Mesothelial cell of epicardium (in vitro differentiated cells): ENCODE results near the gene RAPGEF4. TPM values are rescaled to one million over a fixed set of nuclear protein-coding genes. Genes with fewer than 3 reads are reported as not detected.
A peak's percentile ranks its signal among the peaks of the same experiment; 100 is the strongest.

Experiments used
- DNase-seq, 2 experiments: peaks; one replicate each; pipeline ENCODE4 v3.0.0; 2021; ENCODE audit warnings: low spot score in 2 of 2; ENCODE audit not compliant: unreplicated experiment in 2 of 2
- H3K27ac Mint-ChIP-seq: 2 replicates; pipeline ENCODE4 v1.8.0; 2021; ENCODE audit warnings: mixed read lengths
- H3K27me3 Mint-ChIP-seq: 2 replicates; pipeline ENCODE4 v1.8.0; 2021; ENCODE audit warnings: low read depth, mixed read lengths
- H3K36me3 Mint-ChIP-seq: 2 replicates; pipeline ENCODE4 v1.8.0; 2021; ENCODE audit warnings: mixed read lengths
- H3K4me1 Mint-ChIP-seq: 2 replicates; pipeline ENCODE4 v1.8.0; 2021; ENCODE audit warnings: mixed read lengths
- H3K4me3 Mint-ChIP-seq: 2 replicates; pipeline ENCODE4 v1.8.0; 2021; ENCODE audit warnings: mild to moderate bottlenecking, moderate library complexity, mixed read lengths
- H3K9me3 Mint-ChIP-seq: 2 replicates; pipeline ENCODE4 v1.8.0; 2021; ENCODE audit warnings: mixed read lengths
- total RNA-seq: library from RNA; stranded (reverse); gene quantifications from 3 replicates; pipeline ENCODE4 v1.2.1, GENCODE V29; 2021
- TF ChIP-seq, protein P1 (sequence below): fragments of 200-600 bp; sonication (generic); IDR thresholded peaks from one replicate; pipeline ENCODE4 v1.5.0; 2021; ENCODE audit warnings: antibody characterized with exemption; ENCODE audit not compliant: unreplicated experiment

RAPGEF4 gene
- total RNA-seq, 1 donor from 2014 or later: 24.7 TPM

DNA sequence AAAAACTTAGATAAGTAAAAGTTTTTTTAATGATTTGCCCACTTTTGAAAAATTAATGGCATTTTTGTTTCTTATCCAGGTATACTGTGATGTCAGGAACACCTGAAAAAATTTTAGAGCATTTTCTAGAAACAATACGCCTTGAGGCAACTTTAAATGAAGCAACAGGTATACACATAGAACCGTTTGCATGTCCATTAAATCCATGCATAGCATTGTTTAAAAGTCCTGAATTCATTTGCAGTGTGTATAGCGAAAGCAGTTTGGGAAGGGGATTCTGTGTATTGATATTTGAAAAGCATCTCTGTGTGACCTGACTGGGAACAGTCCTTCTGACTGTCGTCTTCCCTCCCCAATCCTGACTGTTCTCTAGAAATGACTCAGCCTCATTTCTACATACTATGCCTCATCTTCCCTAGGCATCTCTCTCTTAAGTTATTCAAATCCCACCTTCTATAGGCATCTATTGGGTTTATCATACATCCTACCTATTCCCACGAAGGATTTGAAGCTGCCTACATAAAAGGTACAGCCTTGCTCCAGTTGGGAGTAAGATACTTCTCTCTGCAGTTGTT lies 260.8 kb downstream of the RAPGEF4 start:
- peaks cover 4% of the 10 kb centered on the region for H3K9me3 Mint-ChIP-seq
- no peak overlapping the region for H3K4me3 Mint-ChIP-seq
- peak overlapping the region; percentile 56 for H3K27ac Mint-ChIP-seq
- DNase-seq: no peak
- H3K27me3 Mint-ChIP-seq: no peaks in the 10 kb centered on the region
- peaks cover 45% of the 10 kb centered on the region for H3K4me1 Mint-ChIP-seq
- peaks cover 13% of the 10 kb centered on the region for H3K36me3 Mint-ChIP-seq
- TF ChIP-seq, protein P1, sequence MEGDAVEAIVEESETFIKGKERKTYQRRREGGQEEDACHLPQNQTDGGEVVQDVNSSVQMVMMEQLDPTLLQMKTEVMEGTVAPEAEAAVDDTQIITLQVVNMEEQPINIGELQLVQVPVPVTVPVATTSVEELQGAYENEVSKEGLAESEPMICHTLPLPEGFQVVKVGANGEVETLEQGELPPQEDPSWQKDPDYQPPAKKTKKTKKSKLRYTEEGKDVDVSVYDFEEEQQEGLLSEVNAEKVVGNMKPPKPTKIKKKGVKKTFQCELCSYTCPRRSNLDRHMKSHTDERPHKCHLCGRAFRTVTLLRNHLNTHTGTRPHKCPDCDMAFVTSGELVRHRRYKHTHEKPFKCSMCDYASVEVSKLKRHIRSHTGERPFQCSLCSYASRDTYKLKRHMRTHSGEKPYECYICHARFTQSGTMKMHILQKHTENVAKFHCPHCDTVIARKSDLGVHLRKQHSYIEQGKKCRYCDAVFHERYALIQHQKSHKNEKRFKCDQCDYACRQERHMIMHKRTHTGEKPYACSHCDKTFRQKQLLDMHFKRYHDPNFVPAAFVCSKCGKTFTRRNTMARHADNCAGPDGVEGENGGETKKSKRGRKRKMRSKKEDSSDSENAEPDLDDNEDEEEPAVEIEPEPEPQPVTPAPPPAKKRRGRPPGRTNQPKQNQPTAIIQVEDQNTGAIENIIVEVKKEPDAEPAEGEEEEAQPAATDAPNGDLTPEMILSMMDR: no peak

- no peak overlapping the region for H3K4me3 Mint-ChIP-seq
- H3K9me3 Mint-ChIP-seq: peaks cover 4% of the 10 kb centered on the region
- H3K27ac Mint-ChIP-seq: peak overlapping the region; percentile 56
- no peak for DNase-seq
- peaks cover 14% of the 10 kb centered on the region for H3K36me3 Mint-ChIP-seq
- H3K27me3 Mint-ChIP-seq: no peaks in the 10 kb centered on the region
- TF ChIP-seq, protein P1: no peak
- H3K4me1 Mint-ChIP-seq: peaks cover 48% of the 10 kb centered on the region
Observed at GRCh38 chr2:172997031-172997430, 261.4 kb downstream of the RAPGEF4 start.

DNA sequence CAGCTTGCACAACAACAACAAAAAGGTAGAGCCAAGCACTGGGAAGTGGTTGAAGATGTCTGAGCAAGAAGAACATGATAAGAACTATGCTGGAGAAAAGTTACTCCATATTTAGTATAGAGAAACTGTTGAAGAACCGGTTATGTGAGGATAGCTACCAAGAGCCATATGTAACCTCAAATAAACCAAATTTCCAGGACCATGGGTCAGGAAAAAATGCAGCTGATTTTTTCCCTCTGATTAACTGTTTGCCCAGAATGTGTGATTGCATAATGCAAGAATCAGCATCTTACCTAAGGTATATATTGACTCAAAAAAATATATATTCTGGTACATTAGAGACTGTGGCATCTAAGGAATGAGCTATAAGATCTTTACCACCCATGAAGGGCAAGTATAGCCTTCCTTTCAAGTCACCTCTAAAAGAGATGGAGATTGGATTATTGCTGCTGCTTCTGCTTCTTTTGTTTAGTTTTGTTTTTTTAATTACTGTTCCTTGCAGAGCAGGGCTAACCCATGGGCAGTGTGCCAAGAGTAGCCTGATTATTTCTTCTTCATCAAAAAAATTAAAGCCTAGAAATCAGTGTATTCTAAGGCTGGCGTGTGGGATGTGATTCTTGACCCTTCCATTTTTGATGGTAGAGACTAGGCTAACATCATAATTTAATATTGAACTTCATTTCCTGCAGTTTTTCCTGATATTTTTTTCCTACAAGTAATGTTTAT lies 263.1 kb downstream of the RAPGEF4 start:
- peaks cover 4% of the 10 kb centered on the region for H3K9me3 Mint-ChIP-seq
- H3K36me3 Mint-ChIP-seq: peaks cover 8% of the 10 kb centered on the region
- DNase-seq: no peak
- H3K4me1 Mint-ChIP-seq: peaks cover 65% of the 10 kb centered on the region
- H3K27ac Mint-ChIP-seq: peak overlapping the region; percentile 60
- no peaks in the 10 kb centered on the region for H3K27me3 Mint-ChIP-seq
- H3K4me3 Mint-ChIP-seq: no peak overlapping the region
- TF ChIP-seq, protein P1: no peak

- Mint-ChIP-seq H3K9me3 (peaks cover 4% of the 10 kb centered on the region), H3K36me3 (peaks cover 8% of the 10 kb centered on the region), H3K4me3 (no peak overlapping the region), H3K4me1 (peaks cover 60% of the 10 kb centered on the region), H3K27me3 (no peaks in the 10 kb centered on the region), H3K27ac (no peak overlapping the region)
- no peak for DNase-seq
- TF ChIP-seq, protein P1: no peak
Observed at GRCh38 chr2:172999641-173000386, 264.2 kb downstream of the RAPGEF4 start.

GRCh38 chr2:173001664-173002604 lies 266.3 kb downstream of the RAPGEF4 start:
- peaks cover 8% of the 10 kb centered on the region for H3K36me3 Mint-ChIP-seq

More at GRCh38 chr2:173001664-173002604, 266.3 kb downstream of the RAPGEF4 start:
- H3K9me3 Mint-ChIP-seq: peaks cover 4% of the 10 kb centered on the region
- no peaks in the 10 kb centered on the region for H3K27me3 Mint-ChIP-seq
- H3K4me3 Mint-ChIP-seq: no peak overlapping the region
- H3K4me1 Mint-ChIP-seq: peaks cover 41% of the 10 kb centered on the region
- peak overlapping the region; percentile 93 for H3K27ac Mint-ChIP-seq
- TF ChIP-seq, protein P1: no peak
- DNase-seq: no peak
